NOMO-1 treated with DMSO at 0.1 percent for 48 hours (cell line): ENCODE data around the gene XKR7.

Source experiments
- DNase-seq: peaks from one replicate; lab custom pipeline; 2025; ENCODE audit not compliant: unreplicated experiment; lab: John Stamatoyannopoulos, UW

XKR7 gene

GRCh38 chr20:32037929-32038328, 70.0 kb downstream of the XKR7 start:
- DNase-seq: peak; percentile 29

GRCh38 chr20:32040142-32040953, 72.4 kb downstream of the XKR7 start:
- DNase-seq: peak; percentile 88

DNA sequence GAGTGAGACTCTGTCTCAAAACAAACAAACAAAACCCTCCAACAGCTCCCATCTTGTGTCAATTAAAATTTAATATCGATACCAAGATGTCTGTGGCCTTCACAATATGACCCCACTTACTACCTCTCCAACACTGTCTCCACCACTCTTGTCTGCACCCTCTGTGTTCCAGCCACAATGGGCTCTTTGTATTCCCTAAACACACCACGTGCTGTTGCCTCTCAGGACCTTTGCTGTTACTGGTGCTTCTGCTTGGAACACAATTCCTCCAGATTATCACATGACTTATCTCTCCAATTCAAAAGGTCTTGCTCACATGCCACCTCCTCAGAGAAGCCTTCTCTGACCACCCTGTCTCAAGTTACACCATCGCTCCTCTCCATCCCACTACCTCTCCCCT, 78.0 kb downstream of the XKR7 start:
- no peak for DNase-seq

DNA sequence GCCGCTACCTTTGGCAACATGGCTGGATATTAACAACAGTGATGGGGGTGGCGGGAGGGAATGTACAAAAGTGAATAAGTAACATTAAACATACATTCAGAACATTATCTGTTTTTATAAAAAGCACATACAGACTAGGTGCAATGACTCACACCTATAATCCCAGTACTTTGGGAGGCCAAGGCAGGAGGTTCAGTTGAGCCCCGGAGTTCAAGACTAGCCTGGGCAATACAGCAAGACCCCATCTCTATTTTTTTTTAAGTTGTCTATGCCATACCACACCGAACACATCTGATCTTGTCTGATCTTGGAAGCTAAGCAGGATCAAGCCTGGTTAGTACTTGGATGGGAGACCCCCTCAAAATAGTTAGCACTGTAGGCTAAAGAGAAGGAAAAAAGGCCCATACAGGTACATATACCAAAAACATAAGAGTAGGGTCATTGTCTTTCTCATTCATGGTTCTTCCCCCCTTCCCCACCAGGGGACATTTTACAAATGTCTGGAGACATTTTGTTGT, 82.4 kb downstream of the XKR7 start:
- no peak for DNase-seq

DNA sequence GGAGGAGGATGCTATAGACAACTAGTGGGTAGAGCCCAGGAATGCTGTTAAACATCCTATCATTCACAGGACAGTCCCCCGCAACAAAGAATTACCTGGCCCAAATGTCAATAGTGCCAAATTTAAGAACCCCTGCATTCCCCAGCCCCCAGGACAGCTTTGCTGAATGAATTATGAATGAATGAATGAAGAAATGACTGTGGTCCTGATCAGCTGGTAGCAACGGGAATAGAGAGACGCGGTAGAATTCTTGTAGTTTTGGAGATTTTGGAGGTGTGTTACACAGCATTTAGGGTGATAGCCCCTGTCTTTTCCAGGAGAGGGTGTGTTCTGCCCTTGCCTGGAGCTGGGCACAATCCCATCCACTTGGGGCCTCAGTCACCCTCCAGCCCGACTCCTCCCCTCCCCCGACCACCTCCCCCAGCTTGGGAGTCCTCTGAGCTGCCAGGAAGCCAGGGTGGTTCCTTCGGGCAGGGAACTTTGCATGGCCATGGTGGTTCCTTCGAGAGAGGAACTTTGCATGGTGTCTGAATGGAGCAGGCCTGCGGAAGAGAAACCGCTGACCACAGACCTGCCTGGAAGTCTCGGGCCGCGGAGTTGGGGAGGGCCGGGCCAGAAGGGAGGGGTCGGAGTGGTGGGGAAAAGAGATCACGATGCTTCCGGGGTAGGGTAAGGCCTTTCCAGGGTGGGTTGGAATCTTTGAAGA, 83.1 kb downstream of the XKR7 start:
- DNase-seq: peak; percentile 77

GRCh38 chr20:32051720-32052089, 83.8 kb downstream of the XKR7 start:
- no peak for DNase-seq

DNA sequence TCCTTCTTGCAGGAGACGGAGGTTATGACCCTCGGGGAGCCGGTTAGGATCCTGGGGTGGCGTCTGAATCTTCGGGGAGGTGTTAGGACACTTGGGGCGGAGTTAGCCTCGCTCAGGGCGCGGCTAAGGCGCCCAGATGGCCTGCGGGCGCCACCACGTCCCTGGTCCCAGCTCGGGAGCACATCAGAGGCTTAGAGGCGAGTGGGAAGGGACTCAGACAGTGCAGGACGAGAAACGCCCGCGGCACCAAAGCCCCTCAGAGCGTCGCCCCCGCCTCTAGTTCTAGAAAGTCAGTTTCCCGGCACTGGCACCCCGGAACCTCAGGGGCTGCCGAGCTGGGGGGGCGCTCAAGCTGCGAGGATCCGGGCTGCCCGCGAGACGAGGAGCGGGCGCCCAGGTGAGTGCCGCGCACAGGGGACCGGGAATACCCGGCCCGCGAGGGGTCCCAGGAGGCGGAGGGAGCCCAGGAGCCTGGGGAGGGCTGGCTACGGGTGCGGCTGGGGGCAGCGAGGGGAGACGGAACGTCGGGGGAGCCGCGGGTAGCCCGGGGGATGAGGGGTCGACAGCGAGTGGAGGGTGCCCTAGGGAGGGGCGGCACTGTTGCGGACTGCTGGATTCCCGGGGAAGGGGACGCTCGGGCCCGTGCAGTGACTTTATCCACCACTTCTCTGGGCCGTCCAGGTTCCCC, 84.3 kb downstream of the XKR7 start, which contains the start of gene HCK:
TSS of gene HCK (plus strand) at position 153 of the 688 bp plus-strand sequence.
- peak; percentile 53 for DNase-seq

DNA sequence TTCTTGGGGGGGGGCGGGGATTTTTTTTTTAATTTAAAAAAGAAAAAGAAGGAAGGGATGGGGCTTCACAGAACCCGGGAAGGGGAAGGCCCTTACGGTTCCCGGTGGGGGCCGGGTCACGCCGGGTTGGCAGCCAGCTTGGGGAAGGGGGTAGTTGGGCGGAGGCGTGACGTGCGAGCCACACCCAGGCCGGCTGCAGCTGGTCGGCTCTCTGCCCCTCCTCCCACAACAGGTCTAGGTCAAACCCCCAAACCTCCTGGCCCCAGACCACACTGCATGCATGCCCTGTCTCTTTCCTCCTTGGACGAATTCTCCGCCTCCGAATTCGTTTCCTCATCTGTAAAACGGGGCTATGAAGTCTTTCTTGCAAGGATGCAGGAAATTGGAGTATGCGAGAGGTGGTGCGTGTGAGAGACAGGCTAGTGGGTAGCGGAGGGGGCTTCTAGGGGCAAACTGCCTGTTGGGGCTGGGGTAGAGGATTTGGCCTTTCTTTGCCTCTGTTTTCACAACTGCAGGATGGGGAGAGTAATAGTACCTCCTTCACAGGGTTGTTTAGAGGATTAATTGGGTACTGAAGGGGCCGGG, 84.9 kb downstream of the XKR7 start:
- peak; percentile 84 for DNase-seq
